EH (cell line): ENCODE results near the gene AFDN.
A peak's percentile ranks its signal among the peaks of the same experiment; 100 is the strongest.

ENCODE experiments used
- DNase-seq: peaks from one replicate; pipeline ENCODE4 v3.0.0-alpha.2; 2015; ENCODE audit warnings: low read depth

AFDN gene

GRCh38 chr6:167866642-167867041 is 39.9 kb downstream of the AFDN start:
- DNase-seq, result no peak

GRCh38 chr6:167870321-167870720 is 43.6 kb downstream of the AFDN start:
- DNase-seq, result no peak

GRCh38 chr6:167872538-167873210 is 46.0 kb downstream of the AFDN start:
- no peak for DNase-seq

GRCh38 chr6:167877994-167878779 is 51.5 kb downstream of the AFDN start:
- DNase-seq, result no peak

- no peak for DNase-seq
Measured at GRCh38 chr6:167879612-167880011, 52.9 kb downstream of the AFDN start.

GRCh38 chr6:167881327-167881726 is 54.6 kb downstream of the AFDN start:
- no peak for DNase-seq

- no peak for DNase-seq
Measured at GRCh38 chr6:167882244-167882643, 55.5 kb downstream of the AFDN start.

- DNase-seq, result no peak
Measured at GRCh38 chr6:167888098-167888497, 61.4 kb downstream of the AFDN start.

- peak; percentile 31 for DNase-seq
Measured at GRCh38 chr6:167892835-167893815, 66.4 kb downstream of the AFDN start.

GRCh38 chr6:167894965-167895364 is 68.3 kb downstream of the AFDN start:
- DNase-seq, result no peak

GRCh38 chr6:167896648-167897047 is 69.9 kb downstream of the AFDN start:
- no peak for DNase-seq

- peak; percentile 52 for DNase-seq
Measured at GRCh38 chr6:167898673-167899311, 72.1 kb downstream of the AFDN start.

GRCh38 chr6:167904791-167905190 is 78.1 kb downstream of the AFDN start:
- no peak for DNase-seq

GRCh38 chr6:167906899-167907298 is 80.2 kb downstream of the AFDN start:
- peak; percentile 3 for DNase-seq

- DNase-seq, result peak; percentile 47
Measured at GRCh38 chr6:167907837-167908681, 81.3 kb downstream of the AFDN start.

GRCh38 chr6:167910007-167910406 is 83.3 kb downstream of the AFDN start:
- DNase-seq, result no peak

- DNase-seq, result no peak
Measured at GRCh38 chr6:167910652-167911051, 83.9 kb downstream of the AFDN start.

- no peak for DNase-seq
Measured at GRCh38 chr6:167912494-167912893, 85.8 kb downstream of the AFDN start.

GRCh38 chr6:167913699-167914098 is 87.0 kb downstream of the AFDN start:
- no peak for DNase-seq

GRCh38 chr6:167915139-167915538 is 88.4 kb downstream of the AFDN start:
- no peak for DNase-seq
